ENCODE data around the gene FADD.
A peak's percentile ranks its signal among the peaks of the same experiment; 100 is the strongest.

The FADD gene, protein sequence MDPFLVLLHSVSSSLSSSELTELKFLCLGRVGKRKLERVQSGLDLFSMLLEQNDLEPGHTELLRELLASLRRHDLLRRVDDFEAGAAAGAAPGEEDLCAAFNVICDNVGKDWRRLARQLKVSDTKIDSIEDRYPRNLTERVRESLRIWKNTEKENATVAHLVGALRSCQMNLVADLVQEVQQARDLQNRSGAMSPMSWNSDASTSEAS

DNA sequence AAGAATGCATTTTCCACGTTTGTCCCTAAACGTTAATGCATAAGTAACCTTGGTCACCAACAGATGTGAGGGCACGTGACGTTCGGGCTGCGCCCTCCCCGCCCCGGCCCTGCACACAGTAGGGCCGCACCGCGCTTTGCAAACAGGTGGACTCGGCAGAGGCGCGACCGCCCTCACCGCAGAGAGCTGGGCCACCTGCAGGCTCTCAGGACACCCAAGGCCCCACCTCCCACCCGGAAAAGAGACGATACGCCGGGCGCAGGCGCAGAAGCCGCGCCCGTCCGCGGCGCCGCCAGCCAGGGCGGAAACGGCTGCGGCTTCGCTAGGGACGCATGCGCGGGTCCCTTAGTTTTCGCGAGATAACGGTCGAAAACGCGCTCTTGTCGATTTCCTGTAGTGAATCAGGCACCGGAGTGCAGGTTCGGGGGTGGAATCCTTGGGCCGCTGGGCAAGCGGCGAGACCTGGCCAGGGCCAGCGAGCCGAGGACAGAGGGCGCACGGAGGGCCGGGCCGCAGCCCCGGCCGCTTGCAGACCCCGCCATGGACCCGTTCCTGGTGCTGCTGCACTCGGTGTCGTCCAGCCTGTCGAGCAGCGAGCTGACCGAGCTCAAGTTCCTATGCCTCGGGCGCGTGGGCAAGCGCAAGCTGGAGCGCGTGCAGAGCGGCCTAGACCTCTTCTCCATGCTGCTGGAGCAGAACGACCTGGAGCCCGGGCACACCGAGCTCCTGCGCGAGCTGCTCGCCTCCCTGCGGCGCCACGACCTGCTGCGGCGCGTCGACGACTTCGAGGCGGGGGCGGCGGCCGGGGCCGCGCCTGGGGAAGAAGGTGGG, at the start of gene FADD:
FADD (plus strand) TSS at position 377 of the 831 bp plus-strand sequence; CDS start at position 541, 164 bp downstream.
- DNase-seq (ENCODE audit: low read depth) = peak; percentile 82

- no peak for DNase-seq (ENCODE audit: low read depth)
These were observed 47.7 kb upstream of the FADD start for GRCh38 chr11:70155386-70155785.

- DNase-seq (ENCODE audit: low read depth) = no peak
These were observed 46.6 kb upstream of the FADD start for GRCh38 chr11:70156291-70157037.

- DNase-seq (ENCODE audit: low read depth) = no peak
These were observed 44.9 kb upstream of the FADD start for GRCh38 chr11:70158201-70158600.

- DNase-seq (ENCODE audit: low read depth) = no peak
These were observed 44.2 kb upstream of the FADD start for GRCh38 chr11:70158757-70159389.

DNA sequence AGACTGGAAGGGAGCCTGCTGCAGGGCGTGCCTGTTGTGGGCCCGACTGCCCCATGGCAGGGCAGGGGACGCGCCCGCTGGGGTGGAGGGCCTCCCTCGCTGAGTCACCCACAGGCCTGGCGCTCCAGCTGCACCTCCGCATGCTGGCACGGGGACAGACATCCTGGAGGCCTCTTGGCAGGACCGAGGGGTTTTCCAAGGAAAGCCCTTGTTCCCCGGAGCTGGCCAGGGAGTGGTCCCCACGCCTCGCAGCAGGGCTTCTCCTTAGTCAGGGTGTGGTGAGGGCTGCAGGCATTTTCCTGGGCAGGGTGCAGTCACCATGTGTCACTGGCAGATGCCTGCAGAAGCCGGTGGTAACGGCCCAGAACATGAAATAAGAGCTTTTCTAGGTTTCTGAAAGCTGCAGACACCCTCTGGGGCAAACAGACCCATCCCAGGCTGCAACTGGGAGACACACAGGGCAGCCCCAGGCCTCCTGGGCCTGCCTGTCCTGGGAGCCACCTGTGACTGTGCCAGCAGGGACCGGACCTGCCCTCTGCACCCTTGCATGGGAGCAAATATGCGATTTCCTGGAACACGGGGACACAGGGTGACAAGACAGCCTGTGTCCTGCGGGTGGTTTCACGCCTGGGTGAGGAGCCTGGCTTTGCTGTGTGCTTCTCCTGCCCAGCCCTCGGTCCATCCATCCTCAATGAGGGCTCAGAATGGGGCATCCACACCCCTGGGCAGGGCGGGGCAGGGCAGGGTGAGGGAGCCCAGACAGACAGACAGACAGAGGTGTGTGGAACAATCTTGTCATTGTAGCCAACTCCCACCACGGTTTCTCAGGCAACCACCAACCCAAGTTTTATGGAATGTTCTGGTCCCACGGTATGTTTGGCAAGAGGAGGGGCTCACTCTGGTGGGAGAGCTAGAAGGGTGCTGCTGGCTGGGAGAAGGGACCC, 43.2 kb upstream of the FADD start:
- no peak for DNase-seq (ENCODE audit: low read depth)

GRCh38 chr11:70161043-70161625, 42.0 kb upstream of the FADD start:
- DNase-seq (ENCODE audit: low read depth) = no peak

GRCh38 chr11:70164705-70165104, 38.4 kb upstream of the FADD start:
- no peak for DNase-seq (ENCODE audit: low read depth)

- no peak for DNase-seq (ENCODE audit: low read depth)
These were observed 36.0 kb upstream of the FADD start for GRCh38 chr11:70167120-70167519.

- DNase-seq (ENCODE audit: low read depth) = no peak
These were observed 35.2 kb upstream of the FADD start for GRCh38 chr11:70167723-70168404.

GRCh38 chr11:70168405-70168754, 34.7 kb upstream of the FADD start:
- no peak for DNase-seq (ENCODE audit: low read depth)

- DNase-seq (ENCODE audit: low read depth) = no peak
These were observed 34.0 kb upstream of the FADD start for GRCh38 chr11:70169127-70169526.

- no peak for DNase-seq (ENCODE audit: low read depth)
These were observed 33.5 kb upstream of the FADD start for GRCh38 chr11:70169632-70170031.

DNA sequence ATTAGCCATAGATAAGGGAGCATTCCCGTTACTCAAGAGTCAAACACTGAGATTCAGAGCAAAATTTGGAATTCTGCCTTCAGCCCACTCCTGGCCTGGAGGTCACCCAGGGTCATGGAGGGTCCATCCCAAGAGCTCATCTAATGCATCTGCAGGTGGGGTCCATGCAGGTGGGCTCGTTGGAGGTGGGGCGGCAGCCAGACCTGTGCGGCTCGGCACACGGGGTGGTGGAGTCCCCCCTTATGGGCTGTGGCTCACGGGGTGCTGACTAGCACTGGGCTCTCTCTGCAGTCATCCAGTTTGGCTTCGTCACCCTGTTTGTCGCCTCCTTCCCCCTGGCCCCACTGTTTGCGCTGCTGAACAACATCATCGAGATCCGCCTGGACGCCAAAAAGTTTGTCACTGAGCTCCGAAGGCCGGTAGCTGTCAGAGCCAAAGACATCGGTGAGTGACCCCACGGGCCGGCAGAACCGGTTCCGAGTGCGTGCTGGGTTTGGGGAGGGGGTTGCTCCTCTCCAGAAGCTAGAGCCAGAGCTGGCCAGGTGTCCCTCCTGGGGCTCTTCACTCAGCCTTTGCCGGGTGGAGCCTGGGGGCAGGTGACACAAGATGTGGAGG, 32.4 kb upstream of the FADD start:
- DNase-seq (ENCODE audit: low read depth) = no peak

DNA sequence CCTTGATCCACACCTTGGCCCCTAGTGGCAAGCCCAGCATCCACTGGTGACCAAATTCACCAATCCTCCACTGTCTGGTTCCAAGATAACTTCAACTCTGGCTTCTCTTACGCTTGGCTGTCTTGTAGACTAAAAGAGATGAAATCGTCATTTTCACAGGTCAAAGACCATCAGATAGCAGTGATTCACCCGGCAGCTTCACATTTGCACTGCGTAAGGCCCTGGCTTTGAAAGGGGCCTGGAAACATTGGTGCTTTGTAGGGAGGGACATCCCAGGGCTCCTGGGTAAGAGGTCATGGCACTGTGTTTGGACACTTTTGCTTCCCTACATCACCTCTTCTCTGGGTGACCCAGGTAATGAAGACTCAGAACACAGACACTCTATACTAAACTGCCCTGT, 30.1 kb upstream of the FADD start:
- DNase-seq (ENCODE audit: low read depth) = no peak

DNA sequence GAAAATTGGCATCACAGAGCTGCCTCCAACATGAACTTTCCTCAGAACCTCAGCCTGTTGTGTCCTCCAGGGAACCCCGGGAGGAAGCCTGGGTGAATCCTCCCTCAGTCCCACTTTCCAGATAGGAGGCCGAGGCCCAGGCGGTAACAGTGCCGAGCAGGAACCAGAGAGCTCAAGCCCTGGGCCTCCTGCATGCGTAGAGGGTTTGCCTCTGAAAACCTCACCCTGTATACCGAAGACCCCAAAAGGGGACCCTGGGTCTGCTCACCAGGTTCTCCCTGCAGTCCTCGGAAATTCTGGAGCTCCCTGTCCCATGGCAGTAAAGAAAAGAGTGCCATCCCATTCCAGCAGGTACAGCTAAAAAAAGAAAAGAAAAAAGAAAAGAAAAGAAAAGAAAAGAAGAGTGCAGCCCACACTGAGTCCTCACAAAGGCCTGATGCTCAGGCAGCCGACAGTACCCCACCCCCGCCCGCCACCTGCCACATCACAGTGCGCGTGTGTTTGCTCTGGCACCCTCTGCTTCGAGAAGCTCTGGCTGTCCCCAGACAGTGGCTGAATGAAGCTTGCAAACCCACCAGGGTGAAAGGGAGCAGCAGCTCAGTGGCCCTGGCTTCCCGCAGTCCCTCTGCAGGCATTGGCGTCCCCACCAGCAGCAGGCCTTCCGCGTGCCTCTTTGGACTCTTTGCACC, 28.4 kb upstream of the FADD start:
- no peak for DNase-seq (ENCODE audit: low read depth)

DNA sequence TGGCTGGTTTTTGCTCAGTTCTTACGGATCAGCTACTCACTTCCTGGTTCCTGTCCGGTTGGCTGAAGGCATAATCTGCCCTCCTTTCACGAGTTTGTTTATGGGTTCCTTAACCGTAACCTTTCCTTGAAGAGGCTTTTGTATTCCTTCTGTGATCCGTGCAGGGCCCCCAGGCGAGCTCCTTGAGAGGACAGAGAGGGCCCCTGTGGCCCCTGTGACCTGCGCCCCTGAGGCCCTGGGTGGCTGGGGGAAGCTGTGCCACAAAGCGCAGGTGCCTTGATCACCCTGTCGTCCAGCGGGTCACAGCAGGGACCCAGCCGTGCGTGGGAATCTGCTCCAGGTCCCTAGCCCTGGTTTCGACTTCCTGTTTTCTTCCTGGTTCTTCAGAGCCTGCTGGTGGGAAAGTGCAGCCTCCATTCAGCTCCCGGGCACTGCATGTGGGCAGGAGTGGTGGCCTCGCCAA, 27.8 kb upstream of the FADD start:
- DNase-seq (ENCODE audit: low read depth) = no peak

DNA sequence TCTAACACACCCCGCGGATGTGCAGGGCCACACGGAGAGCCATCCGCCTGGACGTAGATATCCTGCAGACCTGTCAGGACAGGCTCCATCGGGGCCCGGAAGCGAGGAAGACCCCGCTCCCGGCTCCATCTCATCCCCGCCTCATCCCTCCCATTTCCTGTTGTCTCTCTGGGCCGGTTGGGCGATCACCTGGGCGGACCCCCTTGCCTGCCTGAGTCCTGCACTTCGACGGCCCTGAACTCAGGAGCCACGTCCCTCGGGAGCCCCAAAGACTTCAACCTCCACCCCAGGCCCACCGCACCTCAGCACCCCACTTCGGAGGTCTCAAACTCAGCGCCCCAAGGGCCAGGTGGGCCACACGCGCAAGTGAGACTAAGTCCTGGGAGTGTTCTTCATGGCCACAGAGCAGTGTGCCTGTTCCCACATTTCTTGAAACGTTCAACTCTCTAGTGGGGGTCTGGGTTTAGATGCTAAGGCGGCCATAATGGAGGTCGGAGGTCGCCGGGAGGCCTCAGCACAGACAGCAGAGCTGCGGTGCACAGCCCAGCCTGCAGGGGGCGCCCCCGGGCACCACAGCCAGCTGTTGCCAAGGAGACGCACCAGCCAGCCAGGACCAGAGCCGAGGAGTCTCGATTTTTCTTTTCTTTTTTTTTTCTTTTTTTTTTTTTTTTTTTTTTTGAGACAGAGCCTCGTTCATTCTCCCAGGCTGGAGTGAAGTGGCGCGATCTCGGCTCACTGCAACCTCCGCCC, 26.0 kb upstream of the FADD start:
- peak; percentile 19 for DNase-seq (ENCODE audit: low read depth)

DNA sequence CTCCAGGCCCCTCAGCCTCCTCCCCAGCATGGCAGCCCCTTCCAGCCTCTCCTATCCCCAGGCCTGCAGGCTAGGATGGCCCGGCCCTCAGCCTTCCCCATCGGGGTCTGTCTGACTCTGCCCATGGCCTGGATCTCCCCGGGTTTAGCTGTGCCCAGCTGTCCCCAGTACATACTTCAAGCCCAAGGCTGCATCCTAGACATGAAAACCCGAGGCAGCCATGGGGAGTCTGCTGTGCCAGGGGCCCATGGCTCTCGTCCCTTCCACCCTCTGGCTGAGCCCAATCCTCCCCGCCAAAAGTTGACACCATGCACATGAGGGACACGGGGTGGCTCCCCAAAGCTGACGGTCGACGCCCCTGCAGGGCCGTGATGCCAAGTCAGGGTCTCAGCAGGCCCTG, 22.2 kb upstream of the FADD start:
- DNase-seq (ENCODE audit: low read depth) = no peak

All from stimulated activated CD8-positive, alpha-beta memory T cell treated with anti-CD3 and anti-CD28 coated beads, Interleukin-12 subunit alpha, Interleukin-12 subunit beta, amount 100 ng/mL, for 1 hour (primary cell).